Medulla oblongata (tissue), 1 donor: ENCODE data around the gene MIDN.
"Not testable (repeated sequence)": the region's sequence is repeated elsewhere in the genome, so short reads cannot be mapped to it uniquely, and the experiment has no call there.

Source experiments
- DNase-seq: peaks from one replicate; pipeline ENCODE4 v3.0.0-alpha.2; 2015; ENCODE audit errors: extremely low spot score

The MIDN gene

DNA sequence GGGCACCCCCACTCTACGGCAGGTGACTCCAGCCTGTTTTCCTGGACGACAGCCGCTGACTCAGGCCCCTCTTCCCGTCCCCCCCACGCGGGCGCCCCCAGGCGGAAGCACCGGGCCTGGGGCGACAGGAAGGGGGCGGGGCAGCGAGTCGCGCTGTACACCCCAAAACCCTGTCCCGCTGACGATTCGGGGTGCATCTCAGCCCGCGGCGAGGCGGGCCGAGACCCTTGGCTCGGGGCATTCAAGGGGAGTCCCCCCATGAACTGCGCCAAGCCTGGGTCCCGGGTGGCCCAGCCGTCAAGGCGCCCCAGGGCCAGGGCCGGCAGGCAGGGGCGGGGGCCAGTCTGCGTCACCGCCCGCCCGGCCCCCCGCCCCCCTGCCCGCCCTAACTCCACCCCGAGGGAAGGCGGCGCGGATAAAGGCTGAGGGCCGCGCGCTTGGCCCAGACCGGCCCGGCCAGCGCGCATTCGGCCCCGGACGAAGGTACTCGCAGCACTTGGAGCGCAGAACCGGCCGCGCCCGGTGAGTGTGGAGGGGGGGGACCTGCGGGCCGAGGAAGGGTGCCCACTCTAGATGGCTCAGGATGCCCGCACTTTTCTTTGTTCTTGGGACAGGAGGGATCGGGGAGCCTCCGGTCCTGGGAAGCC is at the start of gene MIDN:
TSS of gene MIDN (plus strand) at position 445 of the 647 bp plus-strand sequence. CDS start 1,714 bp downstream, outside the sequence.
- peak; percentile 79 for DNase-seq

DNA sequence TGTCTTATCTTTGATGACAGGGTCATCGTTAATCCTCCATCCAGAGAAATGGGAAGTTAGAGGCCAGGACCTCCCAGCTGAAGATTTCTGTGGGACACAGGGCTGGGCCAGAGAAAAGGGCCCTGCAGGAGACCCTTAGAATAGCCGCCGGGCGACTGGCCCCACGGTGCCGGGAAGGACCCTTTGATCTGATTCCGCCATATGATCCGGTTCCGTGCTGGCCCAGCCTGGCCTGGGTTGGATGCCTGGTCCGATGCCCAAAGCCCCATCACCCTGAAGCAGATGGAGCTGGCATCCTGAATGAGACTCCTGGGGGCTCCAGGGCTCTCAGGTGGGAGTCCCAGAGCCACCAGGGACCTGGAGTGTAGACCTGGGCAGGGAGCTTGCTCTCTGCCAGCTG is 48.9 kb upstream of the MIDN start:
- DNase-seq, result no peak

DNA sequence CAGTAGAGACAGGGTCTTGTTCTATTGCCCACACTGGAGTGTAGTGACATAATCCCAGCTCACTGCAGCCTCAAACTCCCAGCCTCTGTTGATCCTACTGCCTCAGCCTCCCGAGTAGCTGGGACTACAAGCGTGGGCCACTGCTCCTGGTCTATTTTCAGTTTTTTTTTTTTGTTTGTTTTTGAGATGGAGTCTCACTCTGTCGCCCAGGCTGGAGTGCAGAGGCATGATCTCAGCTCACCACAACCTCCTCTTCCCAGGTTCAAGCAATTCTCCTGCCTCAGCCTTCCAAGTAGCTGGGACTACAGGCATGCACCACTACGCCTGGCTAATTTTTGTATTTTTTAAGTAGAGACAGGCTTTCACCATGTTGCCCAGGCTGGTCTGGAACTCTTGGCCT is 47.8 kb upstream of the MIDN start:
- not testable (repeated sequence) for DNase-seq

- peak; percentile 98 for DNase-seq
These were observed 43.0 kb upstream of the MIDN start, which contains the start of gene STK11 for GRCh38 chr19:1205114-1206099. STK11 (plus strand) TSS chr19:1205778; CDS start chr19:1206914, 1,136 bp downstream.

GRCh38 chr19:1206150-1206863 is 42.1 kb upstream of the MIDN start:
- DNase-seq, result no peak

GRCh38 chr19:1206864-1207450 is 41.4 kb upstream of the MIDN start:
- DNase-seq, result peak; percentile 54

DNA sequence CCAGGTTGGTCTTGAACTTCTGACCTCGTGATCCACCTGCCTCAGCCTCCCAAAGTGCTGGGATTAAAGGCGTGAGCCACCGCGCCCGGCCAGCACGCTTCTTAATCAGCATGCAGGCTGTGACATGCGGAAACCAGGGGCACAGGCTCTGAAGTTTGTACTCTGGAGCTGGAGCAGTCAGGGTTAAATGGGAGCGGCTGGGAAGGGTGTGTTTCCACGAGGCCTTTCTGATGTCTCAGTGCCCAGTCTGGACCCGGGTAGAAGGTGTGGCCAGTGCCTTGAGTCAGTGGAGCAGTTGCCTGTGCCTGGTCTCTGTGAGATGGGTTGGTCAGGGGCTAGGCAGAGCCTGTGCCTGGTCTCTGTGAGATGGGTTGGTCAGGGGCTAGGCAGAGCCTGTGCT is 39.6 kb upstream of the MIDN start:
- DNase-seq, result not testable (repeated sequence)

DNA sequence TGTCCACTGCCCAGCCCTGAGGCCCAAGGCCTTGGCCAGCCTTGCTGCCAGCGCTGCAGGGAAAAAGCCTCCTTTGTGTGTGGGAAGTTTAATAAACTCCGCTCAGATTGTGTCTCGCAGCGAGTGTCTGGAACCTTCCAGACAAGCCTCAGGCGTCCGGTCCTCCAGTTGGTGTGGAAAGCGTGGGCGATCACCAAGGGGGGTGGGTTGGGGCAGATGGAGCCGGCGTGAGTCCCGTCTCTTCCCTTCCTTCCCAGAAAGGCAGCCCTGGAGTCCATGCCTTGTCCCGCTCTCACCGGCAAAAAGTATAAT is 38.2 kb upstream of the MIDN start:
- DNase-seq, result peak; percentile 88

DNA sequence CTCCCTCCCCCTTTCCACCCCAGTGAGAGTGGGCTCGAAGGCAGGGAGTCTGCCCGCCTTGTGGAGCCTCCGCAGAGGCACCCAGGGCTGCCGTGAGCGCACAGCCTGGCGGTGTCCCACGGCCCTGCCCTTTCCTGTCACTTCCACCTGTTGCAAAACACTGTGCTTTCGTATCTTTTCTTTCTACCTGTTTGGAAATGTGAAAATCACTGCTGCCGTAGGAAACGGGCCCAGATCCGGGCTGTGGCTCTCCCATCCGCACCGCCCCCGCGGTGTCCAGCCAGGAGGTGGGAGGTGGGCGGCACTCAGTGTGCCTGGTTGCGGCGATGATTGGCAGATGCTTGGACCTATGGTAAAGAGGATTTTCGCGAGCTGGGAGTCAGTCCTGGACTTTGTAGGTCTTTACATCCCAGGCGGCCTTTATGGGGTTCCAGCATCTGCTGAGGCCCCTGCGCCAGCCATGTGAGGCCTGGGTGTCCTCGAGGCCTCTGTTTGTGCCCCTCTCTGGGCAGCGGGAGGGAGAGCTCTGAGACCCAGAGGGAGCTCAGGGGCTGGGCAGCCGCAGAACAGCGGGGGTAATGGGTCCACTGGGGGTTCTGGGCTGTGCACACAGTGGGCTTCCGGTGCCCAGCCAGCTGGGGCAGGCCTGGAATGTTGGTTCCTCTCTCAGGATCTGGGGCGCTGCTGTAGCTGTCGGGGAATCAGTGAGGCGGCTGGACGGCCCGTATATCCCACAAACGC is 36.7 kb upstream of the MIDN start:
- no peak for DNase-seq

DNA sequence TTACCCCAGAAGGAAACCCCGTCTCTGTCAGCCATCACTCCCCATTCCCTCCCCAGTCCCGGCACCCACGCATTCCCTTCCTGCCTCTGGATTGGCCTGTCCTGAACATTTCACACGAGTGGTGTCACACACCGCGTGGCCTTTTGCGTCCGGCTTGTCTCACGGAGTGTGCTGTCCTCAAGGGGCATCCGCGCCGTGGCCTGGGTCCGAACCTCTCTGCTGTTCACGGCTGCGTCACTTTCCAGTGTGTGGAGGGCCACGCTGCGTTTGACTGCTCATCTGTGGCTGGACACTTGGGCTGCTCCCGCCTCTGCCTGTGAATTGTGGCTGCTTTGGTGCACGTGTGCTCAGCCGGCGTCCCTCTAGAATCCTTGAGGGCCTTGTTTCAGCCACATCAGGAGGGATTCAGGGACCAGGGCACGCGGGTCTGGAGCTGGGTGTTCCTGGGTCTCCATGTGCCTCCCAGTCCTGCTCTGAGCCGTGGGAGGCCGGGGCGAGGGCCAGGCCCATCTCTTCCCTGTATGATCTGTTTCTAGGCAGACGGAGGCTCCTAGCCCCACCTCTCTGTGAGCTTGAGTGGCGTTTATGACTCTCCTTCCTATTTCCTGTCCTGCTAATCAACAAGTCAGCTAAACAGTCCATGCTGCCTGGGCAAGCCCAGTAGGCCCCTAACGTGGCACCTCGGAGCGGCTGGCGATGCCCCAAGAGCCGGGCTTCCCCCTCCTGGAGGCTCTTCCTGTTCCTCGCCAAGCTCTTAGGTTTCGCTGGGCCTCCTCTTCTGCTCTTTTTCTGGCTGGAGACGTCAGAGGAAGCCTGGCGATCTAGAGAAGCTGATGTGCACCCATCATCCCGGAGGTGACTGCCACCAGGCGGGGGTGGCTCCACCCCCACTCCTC is 34.7 kb upstream of the MIDN start:
- peak; percentile 83 for DNase-seq

- DNase-seq, result no peak
These were observed 34.0 kb upstream of the MIDN start for GRCh38 chr19:1214299-1214861.

DNA sequence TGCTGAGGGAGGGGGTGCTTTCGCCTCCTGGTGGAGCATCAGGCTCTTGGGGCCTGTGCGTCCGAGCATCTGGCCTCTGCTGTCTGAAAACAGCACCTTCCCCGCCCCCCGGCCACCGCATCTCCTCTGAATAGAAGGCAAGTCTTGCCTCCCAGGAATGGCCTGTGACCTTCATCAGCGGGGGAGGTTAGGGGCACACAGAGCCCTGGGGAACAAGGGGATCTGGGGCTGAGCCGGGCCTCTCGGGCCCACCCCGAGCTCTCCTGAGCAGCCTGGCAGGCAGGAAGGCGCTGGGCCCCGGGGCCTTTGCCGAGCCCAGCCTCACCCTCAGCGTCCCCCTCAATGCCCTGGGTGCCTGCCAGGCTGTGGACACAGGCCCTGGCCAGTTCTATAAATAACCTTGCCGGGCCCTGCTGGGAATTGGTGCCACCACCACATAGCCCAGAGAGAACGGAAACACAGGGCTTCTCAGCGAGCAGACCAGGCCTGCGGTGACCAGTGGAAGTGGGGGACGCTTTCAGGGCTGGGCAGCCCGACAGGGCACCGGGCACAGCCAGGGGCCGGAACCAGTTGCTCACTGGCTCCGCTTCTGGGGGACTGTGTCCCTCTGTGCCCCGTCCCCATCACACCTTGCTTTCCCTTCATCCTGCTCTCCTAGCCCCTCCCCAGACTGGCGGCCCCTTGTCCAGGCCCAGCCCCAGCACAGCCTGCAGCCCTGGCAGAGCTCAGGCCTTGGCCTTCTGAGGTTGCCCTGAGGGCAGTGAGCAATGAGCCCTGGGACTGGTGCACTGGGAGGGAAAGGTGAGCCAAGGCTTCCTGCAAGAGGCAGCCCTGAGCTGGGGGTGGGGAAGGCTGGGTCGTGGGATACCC is 33.3 kb upstream of the MIDN start:
- DNase-seq, result peak; percentile 81

GRCh38 chr19:1216756-1217155 is 31.6 kb upstream of the MIDN start:
- DNase-seq, result no peak

DNA sequence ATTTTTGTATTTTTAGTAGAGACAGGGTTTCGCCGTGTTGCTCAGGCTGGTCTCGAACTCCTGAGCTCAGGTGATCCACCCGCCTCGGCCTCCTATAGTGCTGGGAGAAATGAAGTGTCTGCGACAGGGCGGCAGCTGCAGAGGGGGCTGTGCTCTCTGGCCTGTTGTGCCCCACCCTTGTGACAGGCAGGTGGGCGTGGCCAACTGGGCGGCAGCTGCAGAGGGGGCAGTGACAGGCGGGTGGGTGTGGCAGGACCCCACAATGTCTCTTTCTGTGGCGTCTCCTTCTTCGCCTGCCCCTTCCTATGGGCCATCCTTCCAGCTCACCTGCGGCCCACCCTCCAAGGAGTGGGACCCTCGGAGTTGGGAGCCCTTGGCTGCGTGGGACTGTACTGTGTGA is 31.0 kb upstream of the MIDN start:
- no peak for DNase-seq

GRCh38 chr19:1218751-1219567 is 29.4 kb upstream of the MIDN start:
- DNase-seq, result no peak

GRCh38 chr19:1219786-1220476 is 28.5 kb upstream of the MIDN start:
- no peak for DNase-seq

- no peak for DNase-seq
These were observed 27.9 kb upstream of the MIDN start for GRCh38 chr19:1220477-1220930.
